HL-60/S4 treated with retinoic acid at 250 ng/mL for 4 days and 3 days (cell line): ENCODE measurements around the gene TMEM250.
"Not testable (repeated sequence)": the region's sequence is repeated elsewhere in the genome, so short reads cannot be mapped to it uniquely, and the experiment has no call there.

ENCODE experiments used
- in situ Hi-C: fragments of 300-500 bp; cut with MboI; formaldehyde crosslinking; loops from 2 replicates; pipeline ENCODE4 v1.7.0; 2022; ENCODE audit warnings: low sequenced_read_pairs

Gene TMEM250

DNA sequence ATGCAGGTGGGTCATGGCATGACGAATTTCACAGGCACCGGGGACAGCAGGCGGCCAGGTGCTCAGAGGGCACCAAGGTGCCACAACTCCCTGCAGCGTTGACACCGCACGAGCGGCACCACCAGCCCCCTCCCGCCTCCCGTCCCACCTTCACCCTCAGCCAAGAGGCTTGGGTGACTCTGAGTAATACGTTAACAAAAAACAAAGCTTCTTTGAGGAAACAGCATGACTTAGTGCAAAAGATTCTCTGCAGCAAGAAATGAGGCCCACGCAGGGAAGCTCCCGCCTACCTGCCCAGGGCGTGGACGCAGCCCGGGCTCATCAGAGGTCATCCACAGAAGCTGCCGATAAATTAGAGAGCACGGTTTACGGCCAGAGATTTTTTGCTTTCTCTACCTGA is 4.1 kb downstream of the TMEM250 start:
- in situ Hi-C loops, result no loop called here

DNA sequence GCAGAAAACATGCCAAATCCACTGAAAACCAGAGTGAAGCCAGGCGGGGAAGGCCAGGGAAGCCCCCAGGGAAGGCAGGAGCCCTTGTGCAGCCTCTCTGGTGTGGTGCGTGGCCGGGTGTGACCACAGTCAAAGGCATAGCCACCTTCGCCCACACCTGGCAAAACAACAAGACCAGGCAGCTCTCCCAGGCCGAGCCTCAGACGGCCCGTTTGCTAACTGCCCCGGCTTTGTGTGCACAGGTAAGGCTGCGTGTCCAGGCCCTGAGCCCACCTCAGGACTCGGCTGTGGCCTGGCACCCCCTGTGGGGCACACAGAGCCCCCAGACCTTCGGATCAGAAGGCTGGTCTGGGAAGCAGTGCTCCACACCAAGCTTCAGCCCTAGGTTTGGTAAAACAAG is 6.1 kb downstream of the TMEM250 start:
- in situ Hi-C loops, result no loop called here

DNA sequence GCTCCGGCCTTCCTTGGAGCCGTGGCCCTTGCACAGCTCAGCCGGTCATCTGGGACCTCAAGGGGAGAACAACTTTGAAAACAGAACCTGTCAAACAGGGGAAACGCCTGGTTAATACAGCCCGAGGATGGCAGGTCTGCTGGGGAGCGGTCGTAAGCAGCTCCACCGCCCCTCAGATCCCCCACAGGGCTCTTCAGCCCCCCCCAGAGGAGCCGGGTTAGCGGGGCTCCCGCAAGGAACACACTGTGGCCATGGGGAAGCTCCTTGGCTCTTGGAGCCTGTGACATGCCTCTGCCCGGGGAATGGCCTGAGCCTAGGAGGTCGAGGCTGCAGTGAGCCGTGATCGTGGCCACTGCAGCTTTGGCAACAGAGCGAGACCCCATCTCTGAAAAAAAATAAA is 6.8 kb downstream of the TMEM250 start:
- in situ Hi-C loops, result no loop called here

DNA sequence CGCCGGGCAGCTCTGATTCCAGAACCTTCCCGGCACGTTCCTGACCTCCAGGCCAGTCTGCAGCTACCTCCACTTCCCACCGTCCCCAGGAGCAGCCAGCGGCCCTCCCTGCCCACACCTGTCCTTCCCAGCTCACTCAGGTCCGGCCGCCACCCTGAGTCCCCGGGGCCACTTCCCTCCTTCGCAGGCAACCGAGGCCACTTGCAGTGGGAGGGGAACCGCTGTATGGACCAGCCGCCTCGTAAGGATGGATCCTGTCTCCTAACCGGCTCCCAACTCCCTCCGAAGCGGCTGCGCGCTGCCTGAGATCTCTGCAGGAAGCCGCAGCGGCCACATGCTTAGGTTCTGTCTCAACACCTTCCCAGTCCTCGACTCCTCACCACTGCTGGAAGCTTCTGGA is 7.5 kb downstream of the TMEM250 start:
- in situ Hi-C loops, result no loop called here

DNA sequence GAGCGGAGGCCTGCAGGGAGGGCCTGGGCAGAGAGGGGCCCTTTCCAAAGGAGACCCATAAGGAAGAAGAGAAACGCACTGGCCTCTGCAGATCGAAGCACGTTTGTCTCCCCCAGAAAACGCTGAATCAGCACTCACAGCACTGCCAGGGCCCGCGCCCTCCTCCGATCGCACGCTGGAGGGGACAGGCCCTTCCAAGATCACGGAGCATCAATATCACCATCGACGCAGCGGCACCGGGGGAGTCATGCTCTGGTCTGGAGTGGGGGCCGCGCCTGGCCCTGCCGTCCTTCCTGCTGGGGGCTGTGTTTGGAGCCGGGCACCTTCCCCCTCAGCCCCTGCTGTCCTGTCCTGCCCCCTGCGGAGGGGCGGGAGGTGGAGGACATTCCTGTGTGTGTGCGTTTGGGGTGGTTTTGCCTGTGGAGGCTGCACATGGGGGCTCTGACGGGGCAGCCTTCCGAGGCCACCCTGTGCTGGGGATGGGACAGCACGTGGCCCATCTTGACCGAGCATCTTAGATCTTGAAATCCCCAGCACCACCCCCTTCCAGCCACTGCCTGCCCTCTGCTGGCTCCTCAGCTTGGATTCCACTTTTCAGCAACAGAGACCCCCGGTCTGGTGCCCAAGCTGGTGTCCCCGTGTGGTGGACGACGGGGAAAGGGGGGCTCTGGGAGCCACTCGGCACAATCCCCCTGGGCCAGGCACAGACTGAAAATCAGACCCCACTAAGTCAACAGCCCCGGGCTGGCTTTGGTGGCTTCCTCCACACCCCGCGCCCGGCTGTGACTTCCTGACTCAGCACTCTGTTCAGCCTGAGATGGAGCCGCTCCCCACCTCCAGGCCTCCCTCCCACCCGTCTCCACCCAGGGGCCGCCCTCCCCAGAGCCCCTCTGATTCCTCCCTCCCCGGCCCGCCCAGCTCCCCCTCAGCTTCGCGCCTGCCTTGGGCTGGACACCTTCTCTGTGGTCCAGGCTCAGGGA is 8.3 kb downstream of the TMEM250 start:
- in situ Hi-C loops, result no loop called here

DNA sequence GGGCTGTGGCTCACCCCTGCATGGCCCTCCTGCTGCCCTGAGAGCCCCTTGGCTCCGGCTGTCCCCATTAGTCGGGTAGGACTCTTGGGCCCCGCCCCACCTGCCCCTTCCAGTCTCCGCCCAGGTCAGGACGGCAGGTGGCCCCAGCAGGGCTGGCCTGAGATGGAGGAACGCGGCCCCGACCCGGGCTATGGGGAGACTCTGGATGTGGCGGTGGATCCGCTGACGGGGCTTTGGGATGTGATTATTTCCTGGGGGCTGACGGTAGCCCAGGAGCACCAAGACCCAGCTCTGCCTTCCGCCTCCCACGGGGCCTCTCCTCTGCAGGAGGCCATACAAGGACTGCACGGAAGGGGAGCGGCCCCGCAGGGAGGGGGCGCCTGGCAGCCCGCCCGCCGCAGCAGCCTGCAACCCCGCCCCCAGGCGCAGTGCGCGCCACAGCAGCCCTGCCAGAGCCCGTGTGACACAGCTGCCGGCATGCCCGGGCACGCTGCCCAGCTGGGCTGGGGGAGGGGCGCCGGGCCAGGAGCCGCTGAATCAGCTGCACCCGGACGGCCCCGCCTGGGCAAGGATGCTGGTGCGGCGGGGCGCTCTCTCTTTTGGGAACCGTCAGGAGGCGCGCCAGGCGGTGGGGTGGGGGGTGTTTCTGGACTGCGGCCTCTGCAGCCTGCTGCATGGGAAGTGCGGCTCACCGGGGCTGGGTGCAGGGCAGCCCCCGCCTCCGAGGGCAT is 9.2 kb downstream of the TMEM250 start:
- in situ Hi-C loops, result no loop called here

DNA sequence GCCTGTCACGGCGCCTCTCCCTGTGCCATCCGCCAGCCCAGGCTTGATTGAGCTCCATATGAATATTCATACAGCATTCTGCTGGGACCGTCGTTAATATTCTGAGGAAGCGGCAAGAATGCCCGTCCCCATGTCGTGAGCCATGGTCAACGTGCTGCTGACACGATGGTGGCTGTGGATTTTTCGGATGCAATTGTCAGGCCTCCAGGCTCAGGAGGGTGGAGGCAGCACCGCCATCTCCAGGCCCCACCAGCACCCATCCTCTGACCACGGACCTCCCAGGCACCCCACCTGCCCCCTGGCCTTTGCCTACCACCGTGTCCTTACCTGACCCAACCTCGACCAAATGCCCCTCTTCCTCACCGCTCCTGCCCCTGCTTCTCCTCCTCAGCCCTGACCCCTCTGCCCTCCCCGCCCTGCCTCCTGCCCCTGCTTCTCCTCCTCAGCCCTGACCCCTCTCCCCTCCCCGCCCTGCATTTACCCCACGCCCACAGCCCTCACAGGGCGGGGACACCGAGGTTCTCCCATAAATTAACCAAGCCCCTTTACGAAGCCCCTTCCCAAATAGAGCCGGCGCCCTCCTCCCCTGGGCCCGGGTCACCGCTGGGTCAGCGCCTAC is 9.9 kb downstream of the TMEM250 start:
- in situ Hi-C loops, result no loop called here

DNA sequence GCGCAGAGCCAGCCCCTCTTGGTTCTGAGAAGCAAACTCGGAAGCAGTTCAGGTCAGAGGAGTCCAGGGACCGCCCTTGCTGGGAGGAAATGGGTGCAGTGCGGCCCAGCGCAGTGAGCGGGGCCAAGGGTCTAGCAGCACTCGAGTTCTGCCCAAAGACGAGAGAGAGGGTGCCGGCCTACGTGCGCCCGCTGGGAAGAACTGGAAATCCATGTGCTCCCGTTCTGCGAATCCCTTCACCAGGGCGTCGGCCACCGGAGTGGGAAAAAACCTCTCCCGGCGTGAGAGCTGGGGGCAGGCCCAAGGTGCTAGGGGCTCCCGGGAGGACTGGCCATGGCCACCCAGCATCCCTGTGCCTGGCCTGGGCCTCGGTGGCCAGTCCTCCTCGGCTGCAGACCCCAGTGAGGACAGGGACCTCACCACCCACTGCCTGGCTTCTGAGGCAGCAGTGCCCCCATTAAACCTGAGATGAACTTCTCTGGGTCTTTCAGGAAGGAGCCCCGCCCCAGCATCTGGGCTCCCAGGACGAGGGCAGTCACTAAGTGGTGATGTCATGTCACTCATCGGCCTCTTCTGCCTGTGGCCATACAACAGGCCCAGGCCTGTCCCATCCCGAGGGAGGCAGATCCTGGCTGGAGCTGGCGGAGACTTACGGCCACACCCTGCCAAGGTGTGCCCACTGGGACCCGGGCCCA is 10.6 kb downstream of the TMEM250 start:
- in situ Hi-C loops, result no loop called here

DNA sequence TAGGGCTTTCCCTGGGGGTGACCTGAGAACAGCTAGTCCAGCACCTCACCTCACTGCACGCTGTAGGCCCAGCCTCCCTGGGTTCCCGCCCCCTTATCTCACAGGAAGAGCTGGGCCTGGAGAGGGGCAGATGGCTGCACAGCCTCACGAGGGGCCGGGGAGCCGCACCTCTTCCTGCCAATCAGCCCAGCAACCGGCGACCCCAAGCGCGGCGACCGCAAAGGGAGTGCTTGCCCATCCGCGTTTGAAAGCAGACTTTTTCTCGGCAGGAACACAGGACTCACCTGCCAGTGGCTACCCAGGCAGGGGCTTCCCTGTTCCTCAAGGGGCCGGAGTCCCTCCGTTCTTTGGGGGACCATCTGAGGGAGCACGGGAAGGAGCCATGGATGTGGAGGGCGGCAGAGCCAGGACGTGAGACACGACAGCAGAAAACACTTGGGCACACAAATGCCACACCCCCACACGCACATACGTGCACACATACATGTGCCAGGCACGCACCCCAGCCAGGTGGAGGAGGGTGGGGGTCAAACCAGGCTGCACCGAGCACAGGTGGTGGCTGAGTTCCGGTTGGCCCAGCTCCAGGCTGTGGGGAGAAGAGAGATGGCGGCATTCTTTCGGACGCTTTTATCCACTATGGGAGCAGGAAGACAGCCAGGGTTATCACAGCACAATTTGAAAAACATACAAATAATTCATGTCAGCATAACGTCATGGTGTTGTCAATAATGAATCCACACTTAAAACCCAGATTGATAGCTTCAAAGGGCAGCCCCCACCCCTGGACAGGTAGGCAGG is 11.3 kb downstream of the TMEM250 start:
- in situ Hi-C loops, result no loop called here

DNA sequence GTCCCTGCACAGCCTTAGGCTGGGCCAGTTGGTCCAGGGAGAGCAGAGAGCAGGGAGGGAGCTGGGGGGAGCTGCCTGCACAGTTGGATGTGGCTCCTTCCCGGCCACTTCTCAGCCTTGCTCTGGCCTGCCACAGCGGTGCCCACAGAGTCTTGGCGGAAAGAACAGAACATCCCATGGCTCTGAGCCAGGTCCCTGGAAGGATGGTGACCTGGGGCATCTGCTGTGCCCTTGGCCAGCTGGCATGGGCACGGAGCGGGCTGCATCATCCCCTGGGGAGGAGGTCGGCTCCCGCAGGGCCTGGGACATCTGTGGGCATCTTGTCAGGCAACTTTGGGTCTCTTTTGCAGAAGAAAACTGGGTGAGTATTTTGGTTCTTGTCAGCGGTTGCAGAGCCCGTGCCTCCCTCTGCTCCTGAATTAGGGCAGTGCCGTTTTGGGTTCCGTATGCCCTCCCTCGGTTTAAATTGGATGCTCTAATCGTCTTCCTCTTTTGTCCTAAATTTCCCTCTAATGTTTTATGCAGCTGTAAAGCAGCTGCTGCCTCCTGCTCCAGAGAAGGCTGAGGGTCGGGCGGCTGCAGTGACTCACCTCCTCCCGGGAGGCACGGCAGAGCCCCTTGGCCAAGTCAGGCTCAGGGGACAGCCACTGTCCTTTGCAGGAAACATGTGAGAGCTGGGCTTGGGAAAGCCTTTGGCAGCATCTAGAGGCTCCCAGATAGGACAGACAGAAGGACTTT is 13.1 kb downstream of the TMEM250 start:
- in situ Hi-C loops, result no loop called here

DNA sequence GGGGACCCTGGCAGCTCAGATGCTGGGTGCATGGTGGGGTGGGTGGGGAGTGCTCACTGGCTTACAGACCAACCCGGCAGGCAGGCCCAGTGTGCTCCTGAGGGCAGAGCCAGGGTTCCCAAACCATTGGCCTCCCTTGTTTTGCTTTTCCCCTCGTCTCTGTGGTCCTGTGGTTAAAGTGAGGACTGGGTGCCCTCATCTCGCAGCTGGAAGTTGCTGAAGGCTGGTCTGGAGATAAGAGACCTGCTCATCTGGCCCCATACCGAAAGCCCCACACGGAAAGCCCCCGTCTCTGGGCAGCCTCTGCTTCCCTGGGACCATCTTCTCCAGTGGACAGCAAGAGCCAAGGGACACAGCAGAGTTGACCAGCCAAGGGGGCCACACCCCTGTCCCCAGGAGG is 13.8 kb downstream of the TMEM250 start:
- in situ Hi-C loops, result no loop called here

DNA sequence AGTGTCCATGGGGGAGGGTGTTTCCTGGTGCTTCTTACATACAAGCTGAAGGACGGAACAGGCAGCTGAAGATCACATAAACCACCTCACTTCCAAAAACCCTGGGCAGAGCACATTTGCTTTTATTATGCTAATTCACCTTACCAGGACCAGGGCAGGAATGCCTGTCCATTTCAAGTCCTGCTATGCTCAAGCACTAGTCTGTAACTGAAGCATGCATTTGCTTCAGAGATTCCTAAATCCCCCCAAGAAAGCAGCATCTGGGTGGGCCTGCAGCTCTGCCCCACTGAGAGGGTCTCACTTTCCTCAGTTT is 14.2 kb downstream of the TMEM250 start:
- in situ Hi-C loops, result no loop called here

DNA sequence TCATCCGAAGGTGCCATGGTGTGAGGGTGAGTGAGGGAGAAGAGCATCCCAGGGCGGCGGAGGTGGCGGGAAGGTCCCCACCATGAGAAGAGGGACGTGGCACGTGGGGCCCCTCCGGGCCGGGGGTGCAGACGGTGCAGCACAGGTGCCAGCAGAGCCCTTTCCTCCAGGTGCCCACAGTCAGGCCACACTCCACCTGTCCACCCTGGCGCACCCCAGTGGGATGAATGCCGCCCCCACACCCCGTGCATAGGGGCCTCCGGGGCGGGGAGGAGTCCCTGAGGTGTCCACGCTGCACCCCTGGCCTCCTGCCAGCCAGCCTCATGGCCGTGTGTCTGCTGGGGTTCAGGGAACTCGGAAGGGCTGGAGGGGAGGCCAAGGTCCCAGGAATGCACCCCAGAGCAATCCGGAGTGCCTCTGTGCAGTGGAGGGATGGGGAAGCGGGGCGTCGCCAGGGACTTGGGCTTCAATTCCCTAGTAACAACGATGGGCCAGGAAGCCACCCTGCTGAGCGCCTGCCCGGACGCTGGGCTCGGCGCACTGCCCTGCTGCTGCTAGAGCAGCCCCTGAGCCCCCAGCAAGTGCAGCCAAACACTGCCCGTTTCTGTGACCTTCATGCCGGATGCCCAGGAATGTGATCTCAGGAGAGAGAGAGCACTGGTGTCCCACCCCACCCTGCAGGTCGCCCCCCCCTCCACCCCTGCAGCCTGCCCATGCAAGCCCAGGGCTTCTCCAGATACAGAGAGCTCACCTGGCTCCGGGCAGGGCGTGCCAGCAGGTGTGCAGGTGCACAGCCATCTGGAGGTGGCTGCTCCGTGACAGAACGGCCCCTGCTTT is 14.8 kb downstream of the TMEM250 start:
- in situ Hi-C loops, result no loop called here

DNA sequence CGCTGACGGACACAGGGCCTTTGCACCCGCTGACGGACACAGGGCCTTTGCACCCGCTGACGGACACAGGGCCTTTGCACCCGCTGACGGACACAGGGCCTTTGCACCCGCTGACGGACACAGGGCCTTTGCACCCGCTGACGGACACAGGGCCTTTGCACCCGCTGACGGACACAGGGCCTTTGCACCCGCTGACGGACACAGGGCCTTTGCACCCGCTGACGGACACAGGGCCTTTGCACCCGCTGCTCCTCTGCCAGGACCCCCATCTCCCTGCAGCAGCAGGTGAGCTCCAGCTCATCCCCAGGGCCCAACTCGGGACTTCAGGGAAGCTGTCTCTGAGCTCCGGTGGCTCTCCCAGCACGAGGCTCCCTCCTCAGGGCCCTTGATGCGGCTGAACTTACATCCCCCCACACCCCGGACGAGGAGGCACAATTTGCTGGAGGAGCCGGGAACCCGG is 17.0 kb downstream of the TMEM250 start:
- in situ Hi-C loops, result not testable (repeated sequence)

DNA sequence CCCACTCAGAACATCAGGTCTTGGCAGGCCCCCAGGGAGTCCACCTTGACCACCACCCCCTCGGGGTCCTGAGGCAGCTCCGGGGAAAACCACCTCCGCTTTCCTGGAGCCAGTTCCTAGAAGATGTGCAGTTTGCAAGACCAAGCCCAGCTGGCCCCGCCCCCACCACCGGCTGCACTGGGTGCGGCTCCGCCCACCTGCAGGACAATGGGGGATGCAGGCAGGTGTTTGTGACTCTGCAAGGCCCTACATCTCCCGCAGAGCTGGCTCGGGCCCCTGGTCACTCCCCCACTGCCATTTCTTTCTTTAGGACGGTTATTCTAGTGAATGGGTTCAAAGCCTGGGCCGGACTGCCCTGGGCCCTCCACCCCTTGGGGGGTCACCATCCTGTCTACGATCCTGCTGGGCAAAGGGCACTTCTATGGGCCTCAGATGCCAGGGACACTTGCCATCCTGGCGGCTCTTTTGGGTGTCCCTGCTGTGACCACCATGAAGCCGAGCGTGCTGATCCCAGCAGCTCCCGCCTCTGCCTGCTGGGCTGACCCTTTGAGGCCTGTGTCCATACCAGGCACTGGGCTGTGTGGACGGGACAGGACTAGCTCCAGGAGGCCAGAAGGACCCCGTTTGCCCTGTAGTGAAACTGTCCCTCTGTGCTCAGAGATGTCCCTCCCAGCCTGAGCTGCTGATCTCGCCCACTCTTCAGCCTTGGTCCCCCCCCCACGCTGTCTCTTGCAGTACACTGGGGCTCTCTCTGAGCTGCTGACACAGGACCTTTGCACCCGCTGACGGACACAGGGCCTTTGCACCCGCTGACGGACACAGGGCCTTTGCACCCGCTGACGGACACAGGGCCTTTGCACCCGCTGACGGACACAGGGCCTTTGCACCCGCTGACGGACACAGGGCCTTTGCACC is 17.7 kb downstream of the TMEM250 start:
- in situ Hi-C loops, result no loop called here

DNA sequence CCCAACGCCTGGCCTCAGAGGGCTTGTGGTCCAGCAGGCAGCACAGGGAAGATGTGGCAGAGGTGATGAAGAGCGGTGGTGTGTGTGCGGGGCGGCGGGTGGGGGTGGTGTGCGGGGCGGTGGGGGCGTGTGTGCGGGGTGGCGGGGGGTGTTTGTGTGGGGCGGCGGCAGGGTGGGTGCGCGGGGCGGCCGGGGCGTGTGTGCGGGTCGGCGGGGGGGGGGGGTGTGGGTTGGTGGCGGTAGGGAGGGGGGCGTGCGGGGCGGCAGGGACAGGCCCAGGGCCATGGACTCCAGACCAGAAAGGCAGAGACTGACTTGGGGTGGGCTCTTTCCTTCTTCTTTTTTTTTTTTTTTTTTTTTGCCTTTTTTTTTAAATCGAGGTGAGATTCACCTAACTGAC is 19.1 kb downstream of the TMEM250 start:
- in situ Hi-C loops, result no loop called here

DNA sequence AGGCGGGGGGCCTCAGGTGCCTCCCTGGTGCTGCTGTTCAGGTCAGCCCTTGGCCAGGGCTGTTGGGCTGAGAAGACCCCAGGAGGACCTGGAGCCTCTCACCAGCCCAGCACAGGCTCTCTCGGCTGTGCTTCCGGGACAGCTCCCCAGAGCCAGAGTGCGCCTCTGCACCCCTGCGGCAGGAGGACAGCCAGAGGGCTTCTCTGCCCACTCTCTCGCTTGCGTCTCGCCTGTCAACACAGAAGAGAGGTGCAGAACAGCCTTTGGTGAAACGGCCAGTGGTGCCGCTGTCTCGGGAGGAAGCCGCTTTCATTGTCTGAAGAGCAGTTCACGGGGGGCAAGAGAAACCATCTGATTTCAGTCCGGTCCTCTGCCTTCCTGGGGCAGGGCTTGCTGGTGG is 19.8 kb downstream of the TMEM250 start:
- in situ Hi-C loops, result no loop called here

DNA sequence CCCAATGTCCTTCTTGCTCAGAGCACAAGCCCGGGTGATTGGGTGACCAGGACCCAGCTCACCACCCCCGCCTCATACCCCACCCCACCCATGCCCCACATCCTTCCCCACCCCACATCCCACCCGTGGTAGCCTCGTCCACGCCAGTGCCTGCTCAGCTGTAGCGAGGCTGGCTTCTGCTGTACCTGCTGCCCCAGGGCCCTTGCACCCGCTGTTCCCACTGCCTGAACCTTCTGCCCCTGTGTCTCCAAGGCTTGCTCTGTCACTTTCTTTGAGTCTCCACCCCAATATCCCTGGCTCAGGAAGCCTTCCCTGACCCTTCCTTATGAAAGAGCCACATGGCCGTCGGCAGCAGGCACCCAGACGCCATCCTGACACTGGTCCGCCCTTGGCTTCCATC is 20.5 kb downstream of the TMEM250 start:
- in situ Hi-C loops, result no loop called here
